Peyer's patch (tissue), 4 donors: ENCODE data around the gene MGMT.

Experiments used
- CTCF ChIP-seq, 6 experiments: fragments of 450-650 bp in 4 of 6; fragments of 200-600 bp in 2 of 6; sonication (generic) in 1 of 6; IDR thresholded peaks; one replicate each; pipeline ENCODE4 v1.5.1; 2017 to 2019; ENCODE audit warnings: antibody characterized with exemption in 6 of 6, mild to moderate bottlenecking in 3 of 6, moderate library complexity in 1 of 6
- POLR2A ChIP-seq, 2 donors: fragments of 450-650 bp; IDR thresholded peaks; one replicate each; pipeline ENCODE4 v1.5.1; 2017; ENCODE audit warnings: antibody characterized with exemption in 2 of 2, mild to moderate bottlenecking in 2 of 2, moderate library complexity in 2 of 2

GRCh38 chr10:129692695-129693094, 225.7 kb downstream of the MGMT start:
- TF ChIP-seq CTCF (IDR thresholded peaks at IDR 0.05) (no peak), POLR2A (IDR thresholded peaks at IDR 0.05) (no peak)
